Stimulated activated CD8-positive, alpha-beta memory T cell treated with anti-CD3 and anti-CD28 coated beads, Interleukin-7, amount 100 ng/mL, for 48 hours (primary cell): ENCODE results near the gene DSTN.

Experiments used
- DNase-seq, 2 donors: peaks; one replicate each; pipeline ENCODE4 v3.0.0-alpha.2; 2020; ENCODE audit warnings: low read depth in 1 of 2; ENCODE audit errors: extremely low read depth in 1 of 2

DSTN gene

GRCh38 chr20:17579369-17580039, 9.6 kb downstream of the DSTN start:
- no peak for DNase-seq

- DNase-seq, result no peak
Measured at GRCh38 chr20:17580895-17581294, 11.0 kb downstream of the DSTN start.

- DNase-seq, result no peak
Measured at GRCh38 chr20:17583126-17583525, 13.3 kb downstream of the DSTN start.

GRCh38 chr20:17584689-17585088, 14.8 kb downstream of the DSTN start:
- DNase-seq, result no peak

- no peak for DNase-seq
Measured at GRCh38 chr20:17586250-17586649, 16.4 kb downstream of the DSTN start.

GRCh38 chr20:17587148-17587547, 17.3 kb downstream of the DSTN start:
- DNase-seq, result no peak

- DNase-seq, result no peak
Measured at GRCh38 chr20:17587824-17588223, 17.9 kb downstream of the DSTN start.

GRCh38 chr20:17589161-17589834, 19.4 kb downstream of the DSTN start:
- no peak for DNase-seq

GRCh38 chr20:17590245-17590644, 20.4 kb downstream of the DSTN start:
- no peak for DNase-seq

GRCh38 chr20:17593902-17594301, 24.0 kb downstream of the DSTN start:
- DNase-seq, result no peak

GRCh38 chr20:17594443-17594842, 24.6 kb downstream of the DSTN start:
- no peak for DNase-seq

- no peak for DNase-seq
Measured at GRCh38 chr20:17595856-17596255, 26.0 kb downstream of the DSTN start.

GRCh38 chr20:17598013-17598550, 28.2 kb downstream of the DSTN start:
- DNase-seq, result no peak

- no peak for DNase-seq
Measured at GRCh38 chr20:17601957-17602356, 32.1 kb downstream of the DSTN start.

GRCh38 chr20:17602493-17602892, 32.6 kb downstream of the DSTN start:
- DNase-seq, result no peak

- no peak for DNase-seq
Measured at GRCh38 chr20:17605131-17605660, 35.3 kb downstream of the DSTN start.

- DNase-seq, result no peak
Measured at GRCh38 chr20:17606001-17606400, 36.1 kb downstream of the DSTN start.

- no peak for DNase-seq
Measured at GRCh38 chr20:17608701-17609497, 39.0 kb downstream of the DSTN start.

GRCh38 chr20:17609811-17610377, 40.0 kb downstream of the DSTN start:
- no peak for DNase-seq

- DNase-seq, result no peak
Measured at GRCh38 chr20:17610566-17611289, 40.9 kb downstream of the DSTN start.

GRCh38 chr20:17611290-17611539, 41.3 kb downstream of the DSTN start:
- DNase-seq, result no peak
